Activated CD8-positive, alpha-beta T cell treated with anti-CD3 and anti-CD28 coated beads for 36 hours (primary cell): ENCODE data around the gene OR51E1. TPM values are rescaled to one million over a fixed set of nuclear protein-coding genes. Genes with fewer than 3 reads are reported as not detected.

Experiments
- ATAC-seq: fragments of 200-7000 bp; cut with Tn5 transposase; one replicate; pipeline ENCODE4 v1.10.0; 2021; ENCODE audit warnings: mild to moderate bottlenecking, moderate library complexity
- CTCF ChIA-PET: fragments of 350-600 bp; sonication (Branson Sonifier 250); formaldehyde crosslinking; loops from one replicate; lab custom pipeline; 2021; ENCODE audit warnings: antibody characterized with exemption; lab: Charles Lee
- POLR2A ChIA-PET: fragments of 350-600 bp; sonication (Branson Sonifier 250); formaldehyde crosslinking; loops from one replicate; lab custom pipeline; 2021; ENCODE audit warnings: antibody characterized with exemption; lab: Charles Lee
- DNase-seq: peaks from one replicate; pipeline ENCODE4 v3.0.0-alpha.2; 2020
- H3K27ac Mint-ChIP-seq: one replicate; pipeline ENCODE4 v1.8.0; 2021; ENCODE audit warnings: mild to moderate bottlenecking, mixed read lengths
- H3K27me3 Mint-ChIP-seq: one replicate; pipeline ENCODE4 v1.8.0; 2021; ENCODE audit warnings: mixed read lengths
- H3K36me3 Mint-ChIP-seq: one replicate; pipeline ENCODE4 v1.8.0; 2021; ENCODE audit warnings: low read depth, mixed read lengths
- H3K4me1 Mint-ChIP-seq: one replicate; pipeline ENCODE4 v1.8.0; 2021; ENCODE audit warnings: low read depth, mixed read lengths
- H3K4me3 Mint-ChIP-seq: one replicate; pipeline ENCODE4 v1.8.0; 2021; ENCODE audit warnings: mild to moderate bottlenecking, moderate library complexity, mixed read lengths
- H3K9me3 Mint-ChIP-seq: one replicate; pipeline ENCODE4 v1.8.0; 2021; ENCODE audit warnings: mixed read lengths
- CTCF ChIP-seq: fragments of 200-600 bp; IDR thresholded peaks from one replicate; pipeline ENCODE4 v1.8.0; 2022; ENCODE audit warnings: antibody characterized with exemption, mild to moderate bottlenecking
- intact Hi-C: fragments of 100-400 bp; cut with micrococcal nuclease; formaldehyde crosslinking; loops from one replicate; pipeline ENCODE4 v1.10.0; 2022
- total RNA-seq, 2 experiments: library from RNA; stranded (reverse); gene quantifications; one replicate each; pipeline ENCODE4 v1.2.3, GENCODE V29; 2021

Gene OR51E1
- total RNA-seq, 2 experiments from 2014 or later: not detected

- Mint-ChIP-seq H3K27me3 (no peaks in the 10 kb centered on the region), H3K4me3 (no peak overlapping the region), H3K9me3 (no peaks in the 10 kb centered on the region), H3K4me1 (no peaks in the 10 kb centered on the region), H3K27ac (no peak overlapping the region), H3K36me3 (no peaks in the 10 kb centered on the region)
- ChIA-PET CTCF (no interaction called here), POLR2A (interaction anchor here (0.6 kb wide), 1 partner anchor 53 kb away, joined by 4 read pairs; no protein-coding TSS in a partner anchor)
- DNase-seq (no peak), ATAC-seq (no peak)
- TF ChIP-seq CTCF: no peak
- intact Hi-C loops: no loop called here
These were observed 39.0 kb downstream of the OR51E1 start for GRCh38 chr11:4682623-4683419.

GRCh38 chr11:4684631-4685285 lies 41.0 kb downstream of the OR51E1 start:
- Mint-ChIP-seq H3K36me3 (no peaks in the 10 kb centered on the region), H3K4me3 (no peak overlapping the region), H3K27me3 (no peaks in the 10 kb centered on the region), H3K9me3 (no peaks in the 10 kb centered on the region), H3K4me1 (no peaks in the 10 kb centered on the region), H3K27ac (no peak overlapping the region)
- intact Hi-C loops: no loop called here
- ChIA-PET CTCF (no interaction called here), POLR2A (no interaction called here)
- ATAC-seq (no peak), DNase-seq (no peak)
- no peak for TF ChIP-seq CTCF

- H3K4me3 Mint-ChIP-seq: no peak overlapping the region
- POLR2A ChIA-PET: no interaction called here
- no peaks in the 10 kb centered on the region for H3K4me1 Mint-ChIP-seq
- CTCF ChIA-PET: no interaction called here
- ATAC-seq: no peak
- peaks cover 5% of the 10 kb centered on the region for H3K27me3 Mint-ChIP-seq
- intact Hi-C loops: no loop called here
- no peaks in the 10 kb centered on the region for H3K36me3 Mint-ChIP-seq
- no peak for TF ChIP-seq CTCF
- no peak overlapping the region for H3K27ac Mint-ChIP-seq
- DNase-seq: no peak
- no peaks in the 10 kb centered on the region for H3K9me3 Mint-ChIP-seq
These were observed 51.7 kb downstream of the OR51E1 start for GRCh38 chr11:4695442-4695841.

GRCh38 chr11:4697585-4697984 lies 53.8 kb downstream of the OR51E1 start, which contains the start of gene OR51E2:
OR51E2 (minus strand) TSS chr11:4697853; CDS start chr11:4682711, 15,142 bp downstream.
- H3K4me3 Mint-ChIP-seq: no peak within 1 kb of the TSS
- no peaks in the 10 kb centered on the region for H3K9me3 Mint-ChIP-seq
- ChIA-PET POLR2A (no interaction called here), CTCF (no interaction called here)
- no peak within 1 kb of the TSS for H3K27ac Mint-ChIP-seq
- no peak for ATAC-seq
- DNase-seq: no peak
- no peaks in the 10 kb centered on the region for H3K4me1 Mint-ChIP-seq
- intact Hi-C loops: no loop called here
- H3K36me3 Mint-ChIP-seq: no peaks in the 10 kb centered on the region
- peaks cover 8% of the 10 kb centered on the region for H3K27me3 Mint-ChIP-seq
- TF ChIP-seq CTCF: no peak
